Liver (tissue), 9 donors: ENCODE data around the gene ELF2. TPM values are rescaled to one million over a fixed set of nuclear protein-coding genes. Genes with fewer than 3 reads are reported as not detected.

ENCODE experiments used
- DNase-seq: peaks from one replicate; pipeline ENCODE4 v3.0.0-alpha.2; 2017; ENCODE audit warnings: low spot score
- H3K27ac ChIP-seq, 2 donors: one replicate each; pipeline ENCODE4 v1.7.0; 2013; ENCODE audit warnings: inconsistent platforms in 2 of 2, low read length in 2 of 2, control low read depth in 1 of 2, low read depth in 1 of 2, mild to moderate bottlenecking in 1 of 2
- H3K27me3 ChIP-seq, 4 donors: one replicate each; pipeline versions ENCODE4 v1.6.1 to v1.7.0; 2013; ENCODE audit warnings: low read length in 3 of 4, inconsistent platforms in 1 of 4, mild to moderate bottlenecking in 1 of 4, moderate library complexity in 1 of 4; ENCODE audit not compliant: control insufficient read depth in 4 of 4, insufficient read depth in 4 of 4
- H3K36me3 ChIP-seq, 4 donors: one replicate each; pipeline versions ENCODE4 v1.6.1 to v1.7.0; 2013; ENCODE audit warnings: low read length in 3 of 4, mild to moderate bottlenecking in 3 of 4, low read depth in 1 of 4, moderate library complexity in 1 of 4; ENCODE audit not compliant: control insufficient read depth in 4 of 4, insufficient read depth in 3 of 4
- H3K4me1 ChIP-seq, 4 donors: one replicate each; pipeline versions ENCODE4 v1.6.1 to v1.7.0; 2013; ENCODE audit warnings: low read length in 3 of 4, mild to moderate bottlenecking in 3 of 4, moderate library complexity in 1 of 4; ENCODE audit not compliant: control insufficient read depth in 4 of 4, insufficient read depth in 4 of 4
- H3K4me3 ChIP-seq, 3 donors: one replicate each; pipeline versions ENCODE4 v1.6.1 to v1.7.0; 2013; ENCODE audit warnings: low read length in 3 of 3, control low read depth in 1 of 3, low read depth in 1 of 3, mild to moderate bottlenecking in 1 of 3
- H3K9ac ChIP-seq, 2 donors: one replicate each; pipeline ENCODE4 v1.7.0; 2013; ENCODE audit warnings: low read length in 2 of 2, mild to moderate bottlenecking in 2 of 2, moderate library complexity in 2 of 2, control low read depth in 1 of 2, low read depth in 1 of 2
- H3K9me3 ChIP-seq, 4 donors: one replicate each; pipeline versions ENCODE4 v1.6.1 to v1.7.0; 2013; ENCODE audit warnings: low read length in 3 of 4; ENCODE audit not compliant: control insufficient read depth in 4 of 4
- CTCF ChIP-seq: fragments of 150-350 bp; IDR thresholded peaks from 2 replicates; pipeline ENCODE4 v1.5.1; 2017; ENCODE audit warnings: improper control_type of control experiment, low read depth, low read length; ENCODE audit not compliant: missing input control
- EGR1 ChIP-seq, 2 donors: IDR thresholded peaks; 2 replicates each; pipeline ENCODE4 v1.6.1; 2016 to 2018; ENCODE audit warnings: antibody characterized with exemption in 2 of 2, low read depth in 2 of 2
- FOXA1 ChIP-seq: IDR thresholded peaks from 2 replicates; pipeline ENCODE4 v1.6.1; 2016; ENCODE audit warnings: antibody characterized with exemption
- FOXA2 ChIP-seq: IDR thresholded peaks from 2 replicates; pipeline ENCODE4 v1.6.1; 2016; ENCODE audit warnings: antibody characterized with exemption
- GABPA ChIP-seq, 2 donors: IDR thresholded peaks in 1 of 2; conservative IDR thresholded peaks in 1 of 2; 2 replicates each; pipeline ENCODE4 v1.6.1; 2016; ENCODE audit warnings: antibody characterized with exemption in 2 of 2, mild to moderate bottlenecking in 1 of 2, moderate library complexity in 1 of 2
- HNF4A ChIP-seq, 2 donors: conservative IDR thresholded peaks; 2 replicates each; pipeline ENCODE4 v1.6.1; 2016; ENCODE audit warnings: antibody characterized with exemption in 2 of 2, mild to moderate bottlenecking in 2 of 2
- HNF4G ChIP-seq: IDR thresholded peaks from 2 replicates; pipeline ENCODE4 v1.6.1; 2016; ENCODE audit warnings: antibody characterized with exemption
- JUND ChIP-seq, 2 donors: IDR thresholded peaks; 2 replicates each; pipeline ENCODE4 v1.6.1; 2016; ENCODE audit warnings: antibody characterized with exemption in 2 of 2
- NR2F2 ChIP-seq: IDR thresholded peaks from 2 replicates; pipeline ENCODE4 v1.6.1; 2016; ENCODE audit warnings: antibody characterized with exemption
- RAD21 ChIP-seq, 2 donors: IDR thresholded peaks; 2 replicates each; pipeline ENCODE4 v1.6.1; 2016; ENCODE audit warnings: antibody characterized with exemption in 2 of 2, mild to moderate bottlenecking in 2 of 2
- REST ChIP-seq: IDR thresholded peaks from 2 replicates; pipeline ENCODE4 v1.6.1; 2016; ENCODE audit warnings: antibody characterized with exemption, mild to moderate bottlenecking
- RXRA ChIP-seq, 2 donors: IDR thresholded peaks; 2 replicates each; pipeline ENCODE4 v1.6.1; 2017 to 2018; ENCODE audit warnings: antibody characterized with exemption in 2 of 2, mild to moderate bottlenecking in 1 of 2
- SP1 ChIP-seq: IDR thresholded peaks from 2 replicates; pipeline ENCODE4 v1.6.1; 2018; ENCODE audit warnings: antibody characterized with exemption, mild to moderate bottlenecking
- TAF1 ChIP-seq: conservative IDR thresholded peaks from 2 replicates; pipeline ENCODE4 v1.6.1; 2016; ENCODE audit warnings: antibody characterized with exemption, mild to moderate bottlenecking
- YY1 ChIP-seq: IDR thresholded peaks from 2 replicates; pipeline ENCODE4 v1.6.1; 2016; ENCODE audit warnings: antibody characterized with exemption, mild to moderate bottlenecking
- WGBS: extraction: QIAGEN DNeasy Blood & Tissue Kit; methylation state at CpG from one replicate; pipeline ENCODE4 v1.1.7; 2013; 5-methylcytosine and 5-hydroxymethylcytosine counted together
- polyA plus RNA-seq, 2 donors: library from polyadenylated mRNA; stranded (reverse) in 1 of 2; unstranded in 1 of 2; fragments of 200-250 nt in 1 of 2; fragments of >200 nt in 1 of 2; fragmentation: Nextera tagmentation in 1 of 2; extraction: Ambion mirVana in 1 of 2; gene quantifications; one replicate each; pipeline versions ENCODE4 v1.2.1 to v1.2.3, GENCODE V29; 2013 to 2015
- total RNA-seq, 2 donors: library from RNA; depleted of rRNA; stranded (reverse); fragments of >200 nt; gene quantifications; one replicate each; pipeline ENCODE4 v1.2.3, GENCODE V29; 2014
- TF ChIP-seq, protein P1 (sequence below): IDR thresholded peaks from 2 replicates; pipeline ENCODE4 v1.6.1; 2016; ENCODE audit warnings: antibody characterized with exemption
- TF ChIP-seq, protein P2 (sequence below): IDR thresholded peaks from 2 replicates; pipeline ENCODE4 v1.6.1; 2016; ENCODE audit warnings: antibody characterized with exemption
- TF ChIP-seq, protein P3 (sequence below): IDR thresholded peaks from 2 replicates; pipeline ENCODE4 v1.6.1; 2016; ENCODE audit warnings: antibody characterized with exemption
- donor health status: healthy.
- donor health status: healthy.
- donor health status: healthy.
- donor health status: healthy.
- donor health status: healthy.

ELF2 gene
- total and polyA plus RNA-seq, 4 donors = 8.1 to 35.3 (median 24.1) TPM

DNA sequence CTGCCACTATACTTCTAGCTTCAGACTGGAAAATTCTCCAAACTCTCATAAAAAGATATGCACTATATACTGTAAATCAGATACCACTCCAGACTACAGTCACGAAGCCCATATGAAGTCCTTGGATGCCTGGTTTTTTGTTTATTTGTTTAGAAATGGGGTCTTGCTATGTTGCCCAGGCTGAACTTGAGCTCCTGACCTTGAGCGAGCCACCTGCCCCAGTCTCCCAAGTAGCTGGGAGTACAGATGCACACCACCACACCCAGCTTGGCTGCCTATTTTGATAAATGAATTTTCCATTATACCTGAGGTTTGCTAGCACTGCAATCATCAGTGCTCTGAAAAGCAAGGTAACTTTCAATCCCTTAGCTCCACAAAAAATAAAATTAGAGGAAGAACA, 53.1 kb downstream of the ELF2 start:
- 99% methylated on average over 2 of the region's 2 CpGs for WGBS
- no peak for TF ChIP-seq JUND (IDR thresholded peaks at IDR 0.05)
- TF ChIP-seq, protein P1, sequence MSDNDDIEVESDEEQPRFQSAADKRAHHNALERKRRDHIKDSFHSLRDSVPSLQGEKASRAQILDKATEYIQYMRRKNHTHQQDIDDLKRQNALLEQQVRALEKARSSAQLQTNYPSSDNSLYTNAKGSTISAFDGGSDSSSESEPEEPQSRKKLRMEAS = no peak
- TF ChIP-seq, protein P2, sequence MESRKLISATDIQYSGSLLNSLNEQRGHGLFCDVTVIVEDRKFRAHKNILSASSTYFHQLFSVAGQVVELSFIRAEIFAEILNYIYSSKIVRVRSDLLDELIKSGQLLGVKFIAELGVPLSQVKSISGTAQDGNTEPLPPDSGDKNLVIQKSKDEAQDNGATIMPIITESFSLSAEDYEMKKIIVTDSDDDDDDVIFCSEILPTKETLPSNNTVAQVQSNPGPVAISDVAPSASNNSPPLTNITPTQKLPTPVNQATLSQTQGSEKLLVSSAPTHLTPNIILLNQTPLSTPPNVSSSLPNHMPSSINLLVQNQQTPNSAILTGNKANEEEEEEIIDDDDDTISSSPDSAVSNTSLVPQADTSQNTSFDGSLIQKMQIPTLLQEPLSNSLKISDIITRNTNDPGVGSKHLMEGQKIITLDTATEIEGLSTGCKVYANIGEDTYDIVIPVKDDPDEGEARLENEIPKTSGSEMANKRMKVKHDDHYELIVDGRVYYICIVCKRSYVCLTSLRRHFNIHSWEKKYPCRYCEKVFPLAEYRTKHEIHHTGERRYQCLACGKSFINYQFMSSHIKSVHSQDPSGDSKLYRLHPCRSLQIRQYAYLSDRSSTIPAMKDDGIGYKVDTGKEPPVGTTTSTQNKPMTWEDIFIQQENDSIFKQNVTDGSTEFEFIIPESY = no peak
- TF ChIP-seq EGR1 (IDR thresholded peaks at IDR 0.05; ENCODE audit: low read depth in 2 of 2) = no peak
- no peak for TF ChIP-seq TAF1
- TF ChIP-seq HNF4A (conservative IDR thresholded peaks at IDR 0.05) = no peak
- TF ChIP-seq REST = no peak
- no peak for TF ChIP-seq SP1
- no peak for TF ChIP-seq FOXA1
- no peak for TF ChIP-seq GABPA (IDR thresholded peaks at IDR 0.05 in 1 of 2, conservative IDR thresholded peaks at IDR 0.05 in 1 of 2)
- no peak for TF ChIP-seq RAD21 (IDR thresholded peaks at IDR 0.05)
- TF ChIP-seq RXRA (IDR thresholded peaks at IDR 0.05) = no peak
- no peak for TF ChIP-seq HNF4G
- no peak for TF ChIP-seq YY1

DNA sequence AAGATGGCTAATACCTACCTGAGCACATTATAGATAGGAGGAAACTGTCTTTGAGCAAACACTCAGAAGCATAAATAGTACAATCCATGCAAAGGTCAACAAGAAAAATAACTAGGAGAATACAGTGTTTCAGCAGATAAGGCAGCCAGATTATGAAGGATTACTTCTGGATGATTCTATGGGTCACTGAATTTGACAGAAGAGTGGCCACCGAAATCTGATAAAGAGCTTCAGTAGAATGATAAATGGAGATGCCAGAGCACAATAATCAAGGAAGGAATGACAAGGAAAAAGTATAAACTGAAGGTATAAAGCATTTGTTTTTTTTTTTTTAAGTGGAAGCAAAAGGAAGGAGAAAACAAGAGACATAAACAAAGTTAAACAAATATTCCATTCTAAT, 58.7 kb downstream of the ELF2 start:
- Histone ChIP-seq H3K27me3 (no peaks in the 10 kb centered on the region), H3K36me3 (peaks cover 0 to 8% (median 2%) of the 10 kb centered on the region in 4 donors), H3K4me1 (no peaks in the 10 kb centered on the region), H3K9me3 (peaks cover 0 to 2% (median 0%) of the 10 kb centered on the region in 4 donors), H3K27ac (no peak overlapping the region), H3K9ac (no peak overlapping the region), H3K4me3 (no peak overlapping the region)
- WGBS = 93% methylated on average over 1 of the region's 1 CpG
- DNase-seq = no peak
- TF ChIP-seq YY1 = no peak
- TF ChIP-seq, protein P2 = no peak
- no peak for TF ChIP-seq HNF4A (conservative IDR thresholded peaks at IDR 0.05)
- TF ChIP-seq NR2F2 = no peak
- TF ChIP-seq TAF1 = no peak
- TF ChIP-seq HNF4G = no peak
- no peak for TF ChIP-seq CTCF
- no peak for TF ChIP-seq RAD21 (IDR thresholded peaks at IDR 0.05)
- no peak for TF ChIP-seq GABPA (IDR thresholded peaks at IDR 0.05 in 1 of 2, conservative IDR thresholded peaks at IDR 0.05 in 1 of 2)
- no peak for TF ChIP-seq FOXA2
- no peak for TF ChIP-seq RXRA (IDR thresholded peaks at IDR 0.05)
- no peak for TF ChIP-seq JUND (IDR thresholded peaks at IDR 0.05)
- TF ChIP-seq, protein P1 = no peak
- TF ChIP-seq, protein P3, sequence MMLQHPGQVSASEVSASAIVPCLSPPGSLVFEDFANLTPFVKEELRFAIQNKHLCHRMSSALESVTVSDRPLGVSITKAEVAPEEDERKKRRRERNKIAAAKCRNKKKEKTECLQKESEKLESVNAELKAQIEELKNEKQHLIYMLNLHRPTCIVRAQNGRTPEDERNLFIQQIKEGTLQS = no peak
- no peak for TF ChIP-seq REST
- TF ChIP-seq SP1 = no peak

More for the DNA sequence above, 53.1 kb downstream of the ELF2 start:
- Histone ChIP-seq H3K9me3 (no peaks in the 10 kb centered on the region), H3K27me3 (no peaks in the 10 kb centered on the region), H3K4me1 (peaks cover 0 to 9% (median 4%) of the 10 kb centered on the region in 4 donors), H3K27ac (no peak overlapping the region), H3K9ac (no peak overlapping the region), H3K4me3 (no peak overlapping the region), H3K36me3 (peaks cover 0 to 3% (median under 1%) of the 10 kb centered on the region in 4 donors)
- no peak for DNase-seq
